Hepatocyte (in vitro differentiated cells): ENCODE results near the gene ZSWIM4.

ENCODE experiments used
- EZH2 ChIP-seq: fragments of 200-600 bp; sonication (generic); IDR thresholded peaks from 2 replicates; pipeline ENCODE4 v1.6.1; 2016; ENCODE audit warnings: antibody characterized with exemption, mild to moderate bottlenecking, borderline replicate concordance
- EZH2phosphoT487 ChIP-seq: fragments of 200-600 bp; sonication (generic); IDR thresholded peaks from one replicate; pipeline ENCODE4 v1.6.1; 2018; ENCODE audit warnings: antibody characterized with exemption, mild to moderate bottlenecking, low read depth, moderate library complexity; ENCODE audit not compliant: unreplicated experiment, severe bottlenecking
- TF ChIP-seq, protein P1 (sequence below): fragments of 200-600 bp; sonication (generic); IDR thresholded peaks from 2 replicates; pipeline ENCODE4 v1.5.1; 2016; ENCODE audit warnings: antibody characterized with exemption, mild to moderate bottlenecking; ENCODE audit not compliant: poor library complexity

DNA sequence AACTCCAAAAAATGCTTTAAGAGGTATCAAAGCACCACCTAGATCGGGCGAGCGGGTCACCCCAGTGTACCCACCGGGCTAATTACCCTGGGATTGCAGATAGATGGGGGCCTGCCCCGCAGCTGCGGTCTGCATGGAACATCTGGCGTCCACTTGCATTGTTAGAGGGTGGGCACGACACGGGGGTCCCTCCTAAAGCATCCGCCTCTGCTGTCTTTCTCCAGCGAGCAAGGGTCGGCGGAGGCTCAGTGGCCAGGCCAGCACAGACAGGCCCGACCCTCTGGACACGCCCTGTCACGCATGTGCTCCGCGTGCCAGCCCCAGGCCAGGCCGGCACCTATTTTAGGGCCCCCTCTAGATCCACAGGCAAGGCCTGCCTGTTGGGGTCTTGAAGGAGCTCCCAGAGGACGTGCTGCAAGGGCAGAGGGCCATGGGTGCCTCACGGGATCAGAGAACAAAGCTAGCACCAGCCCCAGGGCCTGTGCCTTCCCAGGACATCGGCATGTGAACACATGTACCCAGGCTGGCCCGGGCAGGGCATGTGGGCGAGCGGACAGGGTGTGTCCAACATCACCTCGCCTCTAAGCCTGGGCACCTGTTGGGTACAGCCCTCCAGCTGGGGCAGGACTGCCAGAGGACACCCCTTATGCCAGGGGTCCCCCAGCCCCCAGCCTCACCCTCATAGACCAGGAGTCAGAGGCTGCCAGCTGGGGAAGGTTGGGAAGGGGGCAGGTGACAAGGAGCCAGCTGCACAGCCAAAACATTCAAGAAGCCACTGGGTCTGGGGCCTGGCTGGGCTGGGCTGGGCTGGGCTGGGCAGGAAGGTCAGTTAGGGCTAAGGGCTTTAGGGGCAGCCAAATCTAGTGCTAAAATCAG lies 46.1 kb downstream of the ZSWIM4 start:
- TF ChIP-seq, protein P1, sequence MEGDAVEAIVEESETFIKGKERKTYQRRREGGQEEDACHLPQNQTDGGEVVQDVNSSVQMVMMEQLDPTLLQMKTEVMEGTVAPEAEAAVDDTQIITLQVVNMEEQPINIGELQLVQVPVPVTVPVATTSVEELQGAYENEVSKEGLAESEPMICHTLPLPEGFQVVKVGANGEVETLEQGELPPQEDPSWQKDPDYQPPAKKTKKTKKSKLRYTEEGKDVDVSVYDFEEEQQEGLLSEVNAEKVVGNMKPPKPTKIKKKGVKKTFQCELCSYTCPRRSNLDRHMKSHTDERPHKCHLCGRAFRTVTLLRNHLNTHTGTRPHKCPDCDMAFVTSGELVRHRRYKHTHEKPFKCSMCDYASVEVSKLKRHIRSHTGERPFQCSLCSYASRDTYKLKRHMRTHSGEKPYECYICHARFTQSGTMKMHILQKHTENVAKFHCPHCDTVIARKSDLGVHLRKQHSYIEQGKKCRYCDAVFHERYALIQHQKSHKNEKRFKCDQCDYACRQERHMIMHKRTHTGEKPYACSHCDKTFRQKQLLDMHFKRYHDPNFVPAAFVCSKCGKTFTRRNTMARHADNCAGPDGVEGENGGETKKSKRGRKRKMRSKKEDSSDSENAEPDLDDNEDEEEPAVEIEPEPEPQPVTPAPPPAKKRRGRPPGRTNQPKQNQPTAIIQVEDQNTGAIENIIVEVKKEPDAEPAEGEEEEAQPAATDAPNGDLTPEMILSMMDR, result no peak
- TF ChIP-seq EZH2, result no peak
- TF ChIP-seq EZH2phosphoT487, result no peak
